Panc1 (cell line): Measurements from ENCODE around the gene CDK6. TPM values are rescaled to one million over a fixed set of nuclear protein-coding genes. Genes with fewer than 3 reads are reported as not detected.

Experiments
- ATAC-seq: fragments of 200-7000 bp; cut with Tn5 transposase; 2 replicates; pipeline ENCODE4 v1.9.1; 2020; ENCODE audit warnings: mild to moderate bottlenecking, moderate library complexity
- BruUV-seq: library from RNA; stranded (reverse); fragments of 400-500 nt; replicated peaks from 2 replicates; lab custom pipeline; 2021; lab: Mats Ljungman, UMichigan
- CTCF ChIA-PET: fragments of 300-600 bp; sonication (Branson Sonifier 250); formaldehyde crosslinking; loops from one replicate; lab custom pipeline; 2022; ENCODE audit warnings: antibody characterized with exemption; lab: Charles Lee
- POLR2A ChIA-PET: fragments of 300-600 bp; sonication (Branson Sonifier 250); formaldehyde crosslinking; loops from one replicate; lab custom pipeline; 2022; ENCODE audit warnings: antibody characterized with exemption; lab: Charles Lee
- DNase-seq: peaks from one replicate; pipeline ENCODE4 v3.0.0-alpha.2; 2010; ENCODE audit warnings: low read depth, low spot score
- H3K27ac ChIP-seq: 2 replicates; pipeline ENCODE4 v1.5.1; 2011; ENCODE audit warnings: mild to moderate bottlenecking, low read length, inconsistent platforms
- H3K27me3 ChIP-seq: fragments of 200-500 bp; sonication (Bioruptor generic); 2 replicates; pipeline ENCODE4 v1.6.0; 2014; ENCODE audit warnings: low read length, inconsistent platforms; ENCODE audit not compliant: control insufficient read depth, insufficient read depth
- H3K36me3 ChIP-seq: fragments of 200-500 bp; sonication (Bioruptor generic); 2 replicates; pipeline ENCODE4 v1.5.1; 2014; ENCODE audit warnings: inconsistent platforms, mild to moderate bottlenecking, low read length, moderate library complexity; ENCODE audit not compliant: control insufficient read depth, insufficient read depth
- H3K4me1 ChIP-seq: 2 replicates; pipeline ENCODE4 v1.5.1; 2011; ENCODE audit warnings: inconsistent platforms, mild to moderate bottlenecking, low read length, moderate library complexity; ENCODE audit not compliant: control insufficient read depth, insufficient read depth
- H3K4me3 ChIP-seq, 2 experiments: 2 replicates each; pipeline ENCODE4 v1.5.1; 2011 to 2012; ENCODE audit warnings: low read depth in 2 of 2, low read length in 2 of 2, mild to moderate bottlenecking in 2 of 2, inconsistent platforms in 1 of 2, moderate library complexity in 1 of 2
- H3K9me3 ChIP-seq: fragments of 200-500 bp; sonication (Bioruptor generic); 2 replicates; pipeline ENCODE4 v1.5.1; 2014; ENCODE audit warnings: low read depth, mild to moderate bottlenecking, inconsistent platforms, low read length, moderate library complexity; ENCODE audit not compliant: control insufficient read depth, insufficient read depth
- POLR2AphosphoS5 ChIP-seq: IDR thresholded peaks from 2 replicates; pipeline ENCODE4 v1.6.1; 2012; ENCODE audit warnings: mild to moderate bottlenecking, low read depth, low read length, moderate library complexity
- SIN3A ChIP-seq: IDR thresholded peaks from 2 replicates; pipeline ENCODE4 v1.6.1; 2012; ENCODE audit warnings: low read depth, mild to moderate bottlenecking, low read length, moderate library complexity, borderline replicate concordance; ENCODE audit not compliant: insufficient read depth
- TCF7L2 ChIP-seq: IDR thresholded peaks from 2 replicates; pipeline ENCODE4 v1.6.1; 2011; ENCODE audit warnings: mild to moderate bottlenecking, low read depth, low read length, inconsistent platforms
- in situ Hi-C: cut with HindIII; loops from 2 replicates; pipeline ENCODE4 v1.10.0; 2016; ENCODE audit warnings: low sequenced_read_pairs, low pct_unique_long_range_greater_than_20kb
- intact Hi-C: fragments of 100-400 bp; cut with micrococcal nuclease; formaldehyde crosslinking; loops from one replicate; pipeline ENCODE4 v1.10.0; 2022; ENCODE audit not compliant: unreplicated experiment
- total RNA-seq: library from RNA; stranded (reverse); gene quantifications from one replicate; pipeline ENCODE4 v1.2.1, GENCODE V29; 2021; ENCODE audit not compliant: unreplicated experiment
- TF ChIP-seq, protein P1 (sequence below): fragments of 450-650 bp; IDR thresholded peaks from 2 replicates; pipeline ENCODE4 v1.5.1; 2017; ENCODE audit warnings: mild to moderate bottlenecking
- TF ChIP-seq, protein P2 (sequence below), 2 experiments: IDR thresholded peaks; 2 replicates each; pipeline ENCODE4 v1.6.1; 2011 to 2012; ENCODE audit warnings: low read depth in 2 of 2, control low read depth in 1 of 2, low read length in 1 of 2, mild to moderate bottlenecking in 1 of 2, moderate library complexity in 1 of 2; ENCODE audit not compliant: insufficient read depth in 1 of 2

CDK6 gene
- total RNA-seq, 1 experiment from 2014 or later: 57.4 TPM

DNA sequence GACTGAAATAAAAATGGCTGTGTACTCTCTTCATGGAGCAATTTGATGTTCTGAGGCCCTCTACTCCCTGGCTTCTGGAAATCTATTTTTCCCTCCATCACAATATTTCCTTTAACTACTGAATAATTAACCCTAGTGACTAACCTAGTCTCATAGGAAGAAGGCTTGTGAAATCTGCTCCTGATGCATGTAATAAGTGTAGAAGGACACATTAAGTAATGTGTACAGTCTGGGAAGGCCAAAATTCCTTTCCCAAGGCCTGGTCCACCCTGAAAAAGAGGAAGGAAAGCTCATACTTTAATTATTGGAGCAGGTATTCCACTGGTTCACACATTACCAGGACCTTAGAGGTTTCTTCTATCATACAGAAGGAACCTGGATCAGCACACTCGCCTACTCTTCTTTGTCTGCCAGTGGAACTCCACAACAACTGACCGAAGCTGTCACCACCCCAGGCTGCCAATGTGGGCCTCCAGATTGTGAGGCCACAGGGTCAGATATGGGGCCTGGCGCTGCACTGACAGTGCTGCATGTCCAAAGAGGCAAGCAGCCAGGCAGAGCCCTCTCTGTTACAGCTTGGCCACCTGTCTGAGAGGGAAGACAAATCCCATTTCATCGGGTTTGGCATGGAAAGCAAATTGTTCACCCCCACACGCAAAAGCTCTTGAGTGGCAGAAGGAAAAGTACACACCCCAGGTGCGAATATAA lies 191.8 kb downstream of the CDK6 start:
- Histone ChIP-seq H3K36me3 (0 out of 2 replicates have a peak, but pooled peaks cover 3% of the 10 kb centered on the region), H3K9me3 (no peaks in the 10 kb centered on the region), H3K4me3 (no peak overlapping the region), H3K27ac (peak overlapping the region; percentile 80), H3K27me3 (no peaks in the 10 kb centered on the region), H3K4me1 (peaks cover 59% of the 10 kb centered on the region)
- no peak for DNase-seq
- in situ Hi-C loops (no loop called here), intact Hi-C loops (no loop called here)
- POLR2A ChIA-PET: no interaction called here
- CTCF ChIA-PET: no interaction called here
- BruUV-seq: no TSS peak
- no peak for ATAC-seq
- TF ChIP-seq, protein P1, sequence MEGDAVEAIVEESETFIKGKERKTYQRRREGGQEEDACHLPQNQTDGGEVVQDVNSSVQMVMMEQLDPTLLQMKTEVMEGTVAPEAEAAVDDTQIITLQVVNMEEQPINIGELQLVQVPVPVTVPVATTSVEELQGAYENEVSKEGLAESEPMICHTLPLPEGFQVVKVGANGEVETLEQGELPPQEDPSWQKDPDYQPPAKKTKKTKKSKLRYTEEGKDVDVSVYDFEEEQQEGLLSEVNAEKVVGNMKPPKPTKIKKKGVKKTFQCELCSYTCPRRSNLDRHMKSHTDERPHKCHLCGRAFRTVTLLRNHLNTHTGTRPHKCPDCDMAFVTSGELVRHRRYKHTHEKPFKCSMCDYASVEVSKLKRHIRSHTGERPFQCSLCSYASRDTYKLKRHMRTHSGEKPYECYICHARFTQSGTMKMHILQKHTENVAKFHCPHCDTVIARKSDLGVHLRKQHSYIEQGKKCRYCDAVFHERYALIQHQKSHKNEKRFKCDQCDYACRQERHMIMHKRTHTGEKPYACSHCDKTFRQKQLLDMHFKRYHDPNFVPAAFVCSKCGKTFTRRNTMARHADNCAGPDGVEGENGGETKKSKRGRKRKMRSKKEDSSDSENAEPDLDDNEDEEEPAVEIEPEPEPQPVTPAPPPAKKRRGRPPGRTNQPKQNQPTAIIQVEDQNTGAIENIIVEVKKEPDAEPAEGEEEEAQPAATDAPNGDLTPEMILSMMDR: no peak
- TF ChIP-seq POLR2AphosphoS5 (no peak), SIN3A (no peak), TCF7L2 (no peak)
- TF ChIP-seq, protein P2, sequence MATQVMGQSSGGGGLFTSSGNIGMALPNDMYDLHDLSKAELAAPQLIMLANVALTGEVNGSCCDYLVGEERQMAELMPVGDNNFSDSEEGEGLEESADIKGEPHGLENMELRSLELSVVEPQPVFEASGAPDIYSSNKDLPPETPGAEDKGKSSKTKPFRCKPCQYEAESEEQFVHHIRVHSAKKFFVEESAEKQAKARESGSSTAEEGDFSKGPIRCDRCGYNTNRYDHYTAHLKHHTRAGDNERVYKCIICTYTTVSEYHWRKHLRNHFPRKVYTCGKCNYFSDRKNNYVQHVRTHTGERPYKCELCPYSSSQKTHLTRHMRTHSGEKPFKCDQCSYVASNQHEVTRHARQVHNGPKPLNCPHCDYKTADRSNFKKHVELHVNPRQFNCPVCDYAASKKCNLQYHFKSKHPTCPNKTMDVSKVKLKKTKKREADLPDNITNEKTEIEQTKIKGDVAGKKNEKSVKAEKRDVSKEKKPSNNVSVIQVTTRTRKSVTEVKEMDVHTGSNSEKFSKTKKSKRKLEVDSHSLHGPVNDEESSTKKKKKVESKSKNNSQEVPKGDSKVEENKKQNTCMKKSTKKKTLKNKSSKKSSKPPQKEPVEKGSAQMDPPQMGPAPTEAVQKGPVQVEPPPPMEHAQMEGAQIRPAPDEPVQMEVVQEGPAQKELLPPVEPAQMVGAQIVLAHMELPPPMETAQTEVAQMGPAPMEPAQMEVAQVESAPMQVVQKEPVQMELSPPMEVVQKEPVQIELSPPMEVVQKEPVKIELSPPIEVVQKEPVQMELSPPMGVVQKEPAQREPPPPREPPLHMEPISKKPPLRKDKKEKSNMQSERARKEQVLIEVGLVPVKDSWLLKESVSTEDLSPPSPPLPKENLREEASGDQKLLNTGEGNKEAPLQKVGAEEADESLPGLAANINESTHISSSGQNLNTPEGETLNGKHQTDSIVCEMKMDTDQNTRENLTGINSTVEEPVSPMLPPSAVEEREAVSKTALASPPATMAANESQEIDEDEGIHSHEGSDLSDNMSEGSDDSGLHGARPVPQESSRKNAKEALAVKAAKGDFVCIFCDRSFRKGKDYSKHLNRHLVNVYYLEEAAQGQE (IDR thresholded peaks at IDR 0.05; ENCODE audit: insufficient read depth in 1 of 2, low read depth in 2 of 2, low read length in 1 of 2): no peak

DNA sequence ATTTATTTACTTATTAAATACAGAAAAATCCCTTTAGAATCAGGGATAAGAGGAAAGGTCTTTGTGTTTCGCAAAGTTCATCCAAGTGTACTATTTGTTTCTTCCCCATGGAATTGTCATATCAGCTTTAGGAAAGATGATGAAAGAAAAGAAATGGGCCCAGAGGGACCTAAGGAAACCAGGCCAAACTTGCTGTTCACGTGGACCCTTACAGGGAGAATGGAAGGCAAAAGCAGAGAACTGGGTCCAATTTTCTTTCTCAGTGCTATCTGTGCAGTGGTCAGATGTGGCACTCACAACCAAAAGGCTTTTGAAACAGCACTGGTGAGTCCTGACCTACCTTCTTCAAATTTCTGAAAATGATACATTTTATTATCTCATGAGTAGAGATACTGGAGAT lies 192.6 kb downstream of the CDK6 start:
- CTCF ChIA-PET: no interaction called here
- 0 out of 2 replicates have a peak, but pooled peaks cover 3% of the 10 kb centered on the region for H3K36me3 ChIP-seq
- in situ Hi-C loops (no loop called here), intact Hi-C loops (no loop called here)
- H3K4me1 ChIP-seq: peaks cover 59% of the 10 kb centered on the region
- H3K9me3 ChIP-seq: no peaks in the 10 kb centered on the region
- no peak overlapping the region for H3K4me3 ChIP-seq
- H3K27ac ChIP-seq: peak overlapping the region; percentile 67
- no peaks in the 10 kb centered on the region for H3K27me3 ChIP-seq
- BruUV-seq: no TSS peak
- TF ChIP-seq, protein P2 (IDR thresholded peaks at IDR 0.05; ENCODE audit: insufficient read depth in 1 of 2, low read depth in 2 of 2, low read length in 1 of 2): no peak
- no peak for TF ChIP-seq POLR2AphosphoS5
- TF ChIP-seq, protein P1: no peak
- TF ChIP-seq SIN3A: no peak
- no peak for TF ChIP-seq TCF7L2
- no peak for DNase-seq
- POLR2A ChIA-PET: no interaction called here
- no peak for ATAC-seq
